HG02759 (cell line): ENCODE results near the gene RSPH10B2.
"Not testable (repeated sequence)": the region's sequence is repeated elsewhere in the genome, so short reads cannot be mapped to it uniquely, and the experiment has no call there.

Source experiments
- ATAC-seq: cut with Tn5 transposase; IDR thresholded peaks from one replicate; pipeline ENCODE4 v1.9.1; 2021; ENCODE audit warnings: mild to moderate bottlenecking, moderate library complexity; ENCODE audit not compliant: unreplicated experiment

Gene RSPH10B2

DNA sequence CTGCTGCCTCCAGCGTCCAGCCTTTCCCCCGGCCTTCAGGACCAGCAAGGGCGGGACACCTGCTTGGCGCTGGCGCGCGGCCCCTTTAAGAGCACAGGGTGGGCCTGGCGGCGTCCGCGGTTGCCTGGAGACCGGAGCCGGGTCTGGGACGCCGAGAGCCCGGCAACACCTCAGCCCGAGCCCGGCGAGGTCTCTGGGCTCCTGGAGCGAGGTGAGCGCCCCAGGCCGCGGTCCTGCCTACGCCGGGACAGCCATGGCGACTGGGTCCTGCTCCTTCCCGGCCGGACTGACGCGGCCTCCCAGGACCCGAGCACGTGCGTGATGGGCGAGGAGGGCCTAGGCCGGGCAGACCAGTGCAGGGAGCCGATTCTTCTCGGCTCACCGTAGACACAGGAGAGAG, at the start of gene RSPH10B2:
Gene RSPH10B2, plus strand, starts transcription at position 140 of the 400 bp plus-strand sequence. CDS start 3,575 bp downstream, outside the sequence.
- not testable (repeated sequence) for ATAC-seq

DNA sequence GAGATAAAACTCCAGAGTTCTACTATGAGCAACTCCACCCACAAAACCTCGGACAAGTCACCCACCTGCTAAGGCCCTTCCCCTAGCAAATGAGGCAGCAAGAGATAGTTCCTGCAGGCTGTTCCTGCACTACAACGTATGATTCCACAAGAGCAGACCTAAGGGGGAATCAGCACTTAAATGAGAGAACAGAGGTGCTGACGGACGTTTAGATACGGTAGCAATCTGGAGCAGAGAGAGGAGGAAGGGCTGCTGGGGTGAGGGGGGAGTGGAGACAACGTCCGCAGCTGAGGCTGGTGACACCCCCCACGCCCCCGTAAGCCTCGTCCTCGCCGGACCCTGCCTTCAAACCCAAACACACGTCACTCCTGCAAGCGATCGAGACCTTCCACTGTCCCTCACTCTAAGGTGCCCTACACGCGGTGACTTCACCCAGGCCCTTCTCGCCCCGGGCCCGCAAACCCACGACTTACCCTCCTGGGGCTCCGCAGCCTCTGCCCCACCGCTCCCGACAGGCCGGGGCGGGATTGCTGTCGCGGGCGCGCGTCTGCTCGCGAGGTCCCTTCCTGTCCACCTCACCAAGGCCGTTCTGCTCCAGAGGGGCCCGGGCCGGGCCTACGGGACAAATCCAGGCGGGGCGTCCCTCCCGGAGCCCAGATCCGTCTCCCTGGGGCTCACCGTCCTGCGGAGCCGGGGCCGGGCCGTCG, 47.8 kb upstream of the RSPH10B2 start:
- peak; percentile 16 for ATAC-seq

- ATAC-seq, result peak; percentile 89
These were observed 47.1 kb upstream of the RSPH10B2 start, which contains the start of gene ZNF12 for GRCh38 chr7:6706666-6707407. Gene ZNF12 (minus strand): TSS chr7:6706947. CDS start chr7:6705173, 1,774 bp downstream.

GRCh38 chr7:6708304-6708703, 45.6 kb upstream of the RSPH10B2 start:
- ATAC-seq, result no peak

DNA sequence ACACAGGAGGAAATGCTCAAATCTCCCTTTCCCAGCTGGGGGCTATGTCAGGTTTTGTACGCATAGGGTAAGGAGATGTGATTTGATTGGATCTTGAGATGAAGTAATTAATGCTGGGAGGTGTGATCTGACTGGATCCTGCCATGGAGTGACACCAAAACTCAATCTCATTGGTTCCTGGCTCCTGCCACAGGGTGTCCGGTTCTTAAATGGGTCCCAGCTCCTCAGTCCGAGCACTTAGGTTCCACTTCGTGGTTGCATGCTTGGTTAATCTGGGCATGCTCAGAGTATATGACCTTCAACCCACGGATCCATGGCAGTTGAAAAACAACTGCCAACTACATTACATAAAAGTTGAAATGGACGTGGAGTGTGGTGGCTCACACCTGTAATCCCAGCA, 44.1 kb upstream of the RSPH10B2 start:
- no peak for ATAC-seq

GRCh38 chr7:6714360-6714759, 39.5 kb upstream of the RSPH10B2 start:
- no peak for ATAC-seq

GRCh38 chr7:6715898-6716297, 38.0 kb upstream of the RSPH10B2 start:
- ATAC-seq, result not testable (repeated sequence)

GRCh38 chr7:6718124-6718523, 35.8 kb upstream of the RSPH10B2 start:
- no peak for ATAC-seq

DNA sequence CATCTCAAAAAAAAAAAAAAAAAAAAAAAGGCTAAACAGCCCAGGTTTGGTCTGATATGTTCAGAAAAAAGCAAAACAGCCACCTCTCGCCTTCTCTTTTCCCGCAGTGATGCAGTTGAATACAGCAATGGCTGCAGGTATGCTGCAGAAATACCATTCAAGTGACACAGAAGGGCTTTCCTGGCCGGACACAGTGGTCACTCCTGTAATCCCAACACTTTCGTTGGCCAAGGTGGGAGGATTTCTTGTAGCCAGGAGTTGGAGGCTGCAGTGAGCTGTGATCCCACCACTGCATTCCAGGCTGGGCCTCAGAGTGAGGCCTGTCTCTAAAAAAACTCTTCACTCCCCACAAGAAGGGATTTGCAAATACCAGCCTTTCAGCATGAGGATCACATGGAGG, 29.6 kb upstream of the RSPH10B2 start:
- ATAC-seq, result not testable (repeated sequence)

GRCh38 chr7:6725003-6725402, 28.9 kb upstream of the RSPH10B2 start:
- peak; percentile 48 for ATAC-seq

DNA sequence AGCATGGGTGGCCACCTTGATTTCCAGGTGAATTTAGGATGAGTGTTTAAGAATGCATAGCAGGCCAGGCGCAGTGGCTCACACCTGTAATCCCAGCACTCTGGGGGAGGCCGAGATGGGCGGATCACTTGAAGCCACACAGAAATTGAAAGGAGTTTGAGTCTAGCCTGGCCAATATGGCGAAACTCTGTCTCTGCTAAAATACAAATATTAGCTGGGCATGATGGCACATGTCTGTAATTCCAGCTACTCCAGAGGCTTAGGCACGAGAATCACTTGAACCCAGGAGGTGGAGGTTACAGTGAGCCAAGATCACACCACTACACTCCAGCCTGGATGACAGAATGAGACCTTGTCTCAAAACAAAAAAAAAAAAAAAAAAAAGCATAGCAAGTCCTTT, 27.6 kb upstream of the RSPH10B2 start:
- ATAC-seq, result not testable (repeated sequence)

DNA sequence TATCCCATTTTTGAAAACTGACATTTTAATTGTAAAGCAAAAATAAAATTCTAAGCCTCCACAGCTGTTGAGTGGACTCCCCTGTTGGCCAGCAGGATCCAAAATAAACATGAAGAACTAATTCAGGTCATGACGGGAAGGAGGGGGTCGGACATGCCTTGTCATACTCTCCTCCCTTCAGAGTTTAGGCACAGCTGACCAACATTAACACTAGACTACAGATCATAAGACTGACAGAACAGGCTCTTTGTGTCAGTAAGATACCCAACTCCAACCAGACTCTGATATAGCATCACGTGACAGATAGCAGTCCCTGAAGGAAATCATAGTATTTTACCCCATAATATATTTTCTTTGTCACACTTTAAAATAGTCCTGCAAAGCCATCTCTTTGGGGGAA, 26.2 kb upstream of the RSPH10B2 start:
- ATAC-seq, result no peak

- ATAC-seq, result not testable (repeated sequence)
These were observed 24.9 kb upstream of the RSPH10B2 start for GRCh38 chr7:6728893-6729491.

- peak; percentile 94 for ATAC-seq
These were observed 24.2 kb upstream of the RSPH10B2 start for GRCh38 chr7:6729492-6730342.

GRCh38 chr7:6730343-6730633, 23.6 kb upstream of the RSPH10B2 start:
- ATAC-seq, result no peak

DNA sequence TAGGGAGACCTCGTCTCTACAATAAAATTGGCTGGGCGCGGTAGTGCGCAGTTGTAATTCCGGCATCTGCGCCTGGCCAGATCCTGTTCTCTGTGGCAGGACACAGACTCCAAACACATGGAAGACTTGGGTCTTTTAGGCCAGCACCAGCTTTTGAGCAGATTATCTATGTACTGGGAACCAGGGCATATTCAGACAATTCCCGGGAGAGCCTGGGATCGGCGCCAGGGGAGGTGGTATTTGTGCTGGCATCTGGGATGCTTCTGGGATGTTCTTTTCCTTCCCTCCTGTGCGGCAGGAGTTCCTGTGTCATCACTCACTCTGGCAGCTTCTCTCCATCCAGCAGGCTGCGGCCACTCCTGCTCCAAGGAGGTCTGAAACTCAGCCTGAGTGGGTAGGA, 15.5 kb upstream of the RSPH10B2 start:
- ATAC-seq, result not testable (repeated sequence)

DNA sequence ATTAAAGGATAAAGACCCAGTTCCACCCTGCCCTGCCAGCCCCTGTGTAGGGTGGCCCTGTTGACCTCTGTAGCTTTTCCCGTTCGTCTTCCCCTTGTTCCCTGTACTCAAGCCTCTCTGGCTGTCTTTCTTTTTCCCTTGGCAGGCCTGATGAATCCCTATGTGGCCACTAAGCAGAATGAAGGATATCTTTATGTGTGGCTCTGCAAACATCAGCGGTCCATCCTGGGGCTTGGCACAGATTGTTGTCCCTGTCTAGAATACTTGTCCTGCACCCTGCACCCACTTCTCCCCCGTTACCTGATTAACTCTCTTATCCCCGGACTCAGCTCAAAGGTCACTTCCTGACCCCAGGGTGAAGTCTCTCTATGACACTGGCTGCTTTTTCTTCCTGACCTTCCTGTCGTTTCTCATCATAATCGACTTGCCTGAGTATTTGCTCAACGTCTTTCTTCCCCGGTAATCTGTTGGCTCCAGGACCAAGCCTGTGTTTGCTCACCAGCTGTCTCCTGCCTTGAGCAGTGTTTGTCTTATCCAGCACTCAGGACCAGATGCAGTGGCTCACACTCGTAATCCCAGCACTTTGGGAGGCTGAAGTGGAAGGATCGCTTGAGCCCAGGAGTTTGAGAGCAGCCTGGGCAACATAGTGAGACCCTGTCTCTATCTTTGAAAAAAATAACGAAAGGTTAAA, 9.3 kb upstream of the RSPH10B2 start:
- ATAC-seq, result not testable (repeated sequence)

- ATAC-seq, result not testable (repeated sequence)
These were observed 4.6 kb upstream of the RSPH10B2 start for GRCh38 chr7:6749335-6749734.

DNA sequence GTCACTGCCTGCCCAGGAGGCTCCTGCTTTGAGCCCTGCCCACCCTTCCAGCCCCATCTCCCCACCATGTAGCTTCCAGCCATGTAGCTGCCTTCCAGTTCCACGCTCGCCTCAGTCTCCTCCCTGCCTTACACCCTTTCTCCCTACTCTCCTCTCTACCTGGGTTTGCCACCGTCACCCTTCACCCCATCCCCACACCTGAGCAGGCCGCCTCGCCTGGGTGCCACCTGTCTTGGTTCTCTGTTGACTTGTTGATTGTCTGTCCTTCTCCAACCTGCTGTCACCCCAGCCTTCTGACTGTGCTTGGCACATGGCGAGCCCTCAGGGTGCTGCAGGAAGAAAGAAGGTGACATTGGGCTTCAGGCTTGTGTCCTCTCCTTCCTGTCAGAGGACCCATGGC, 3.7 kb upstream of the RSPH10B2 start:
- ATAC-seq, result not testable (repeated sequence)

DNA sequence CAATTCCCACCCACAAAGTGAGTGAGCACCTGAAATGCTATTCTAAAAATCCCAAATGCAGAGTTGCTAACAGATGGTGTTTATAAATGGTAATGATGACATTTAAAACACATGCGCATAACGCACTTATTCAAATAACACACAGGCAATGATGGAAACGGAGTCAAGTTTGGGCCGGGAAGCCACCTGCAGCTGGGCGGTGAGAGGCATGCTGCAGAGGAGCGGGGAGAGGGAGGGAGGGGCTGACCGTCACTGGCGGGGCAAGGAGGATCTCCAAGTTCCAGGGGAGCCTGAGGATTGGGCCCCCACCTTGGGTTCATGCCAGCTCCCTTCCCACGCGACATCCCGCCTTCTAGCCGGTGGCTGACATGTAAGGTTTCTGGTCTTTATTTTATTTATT, 7.3 kb downstream of the RSPH10B2 start:
- ATAC-seq, result not testable (repeated sequence)
